Activated B cell treated with CpG ODN at 0.5 μM for 24 hours (primary cell): Measurements from ENCODE around the gene NOTUM. TPM values are rescaled to one million over a fixed set of nuclear protein-coding genes. Genes with fewer than 3 reads are reported as not detected.

Experiments
- ATAC-seq: fragments of 200-7000 bp; cut with Tn5 transposase; one replicate; pipeline ENCODE4 v1.10.0; 2021; ENCODE audit warnings: low read depth, mild to moderate bottlenecking, moderate library complexity
- CTCF ChIA-PET: fragments of 350-600 bp; sonication (Branson Sonifier 250); formaldehyde crosslinking; loops from one replicate; lab custom pipeline; 2021; ENCODE audit warnings: antibody characterized with exemption; lab: Charles Lee
- POLR2A ChIA-PET: fragments of 350-600 bp; sonication (Branson Sonifier 250); formaldehyde crosslinking; loops from one replicate; lab custom pipeline; 2021; ENCODE audit warnings: antibody characterized with exemption; lab: Charles Lee
- DNase-seq: peaks from one replicate; pipeline ENCODE4 v3.0.0; 2022
- H3K27ac Mint-ChIP-seq: one replicate; pipeline ENCODE4 v1.8.0; 2020; ENCODE audit warnings: mixed read lengths
- H3K27me3 Mint-ChIP-seq: one replicate; pipeline ENCODE4 v1.8.0; 2021; ENCODE audit warnings: mixed read lengths
- H3K36me3 Mint-ChIP-seq: one replicate; pipeline ENCODE4 v1.8.0; 2021; ENCODE audit warnings: low read depth, mixed read lengths
- H3K4me1 Mint-ChIP-seq: one replicate; pipeline ENCODE4 v1.8.0; 2021; ENCODE audit warnings: mixed read lengths
- H3K4me3 Mint-ChIP-seq: one replicate; pipeline ENCODE4 v1.8.0; 2020; ENCODE audit warnings: mild to moderate bottlenecking, mixed read lengths
- H3K9me3 Mint-ChIP-seq: one replicate; pipeline ENCODE4 v1.8.0; 2020; ENCODE audit warnings: mixed read lengths
- intact Hi-C: fragments of 100-400 bp; cut with micrococcal nuclease; formaldehyde crosslinking; loops from one replicate; pipeline ENCODE4 v1.15.1; 2024
- total RNA-seq: library from RNA; stranded (reverse); gene quantifications from 2 replicates; pipeline ENCODE4 v1.2.3, GENCODE V29; 2022
- TF ChIP-seq, protein P1 (sequence below): fragments of 200-600 bp; IDR thresholded peaks from one replicate; pipeline ENCODE4 v1.8.0; 2022; ENCODE audit warnings: antibody characterized with exemption, mild to moderate bottlenecking

NOTUM gene
- total RNA-seq, 1 donor from 2014 or later: not detected

DNA sequence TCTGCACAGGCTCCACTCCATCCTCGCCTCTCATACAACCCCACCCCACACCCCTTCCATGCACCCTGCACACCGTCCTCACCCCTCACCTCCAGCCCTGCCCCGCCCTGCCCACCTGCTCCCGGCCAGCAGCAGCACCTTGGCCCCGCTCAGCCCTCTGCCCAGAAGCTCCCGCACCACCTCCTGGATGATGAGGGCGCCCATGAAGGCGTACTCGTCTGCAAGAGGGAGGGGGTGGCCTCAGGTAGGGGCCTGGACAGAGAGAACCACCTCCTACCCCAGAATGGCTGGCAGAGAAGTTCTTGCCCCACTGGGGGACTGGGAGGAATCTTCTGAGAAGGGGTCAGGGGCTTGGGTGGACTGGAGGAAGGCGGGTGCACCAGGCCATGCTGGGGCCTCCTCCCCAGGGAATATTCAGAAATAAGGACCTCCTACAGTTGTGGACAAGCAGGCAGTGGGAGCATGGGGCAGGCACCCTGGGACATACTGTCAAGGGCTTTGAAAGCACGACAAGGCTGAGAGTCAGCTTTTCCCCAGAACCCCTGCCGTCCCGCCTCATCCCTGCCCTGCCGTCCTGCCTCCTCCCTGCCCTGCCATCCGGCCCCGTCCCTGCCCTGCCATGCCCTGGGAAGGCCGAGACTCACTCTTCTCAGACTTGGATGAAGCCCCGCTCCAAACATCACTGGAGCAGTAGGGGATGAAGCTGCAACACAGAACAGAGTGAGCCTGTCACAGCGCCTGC, 3.1 kb downstream of the NOTUM start:
- POLR2A ChIA-PET: no interaction called here
- TF ChIP-seq, protein P1, sequence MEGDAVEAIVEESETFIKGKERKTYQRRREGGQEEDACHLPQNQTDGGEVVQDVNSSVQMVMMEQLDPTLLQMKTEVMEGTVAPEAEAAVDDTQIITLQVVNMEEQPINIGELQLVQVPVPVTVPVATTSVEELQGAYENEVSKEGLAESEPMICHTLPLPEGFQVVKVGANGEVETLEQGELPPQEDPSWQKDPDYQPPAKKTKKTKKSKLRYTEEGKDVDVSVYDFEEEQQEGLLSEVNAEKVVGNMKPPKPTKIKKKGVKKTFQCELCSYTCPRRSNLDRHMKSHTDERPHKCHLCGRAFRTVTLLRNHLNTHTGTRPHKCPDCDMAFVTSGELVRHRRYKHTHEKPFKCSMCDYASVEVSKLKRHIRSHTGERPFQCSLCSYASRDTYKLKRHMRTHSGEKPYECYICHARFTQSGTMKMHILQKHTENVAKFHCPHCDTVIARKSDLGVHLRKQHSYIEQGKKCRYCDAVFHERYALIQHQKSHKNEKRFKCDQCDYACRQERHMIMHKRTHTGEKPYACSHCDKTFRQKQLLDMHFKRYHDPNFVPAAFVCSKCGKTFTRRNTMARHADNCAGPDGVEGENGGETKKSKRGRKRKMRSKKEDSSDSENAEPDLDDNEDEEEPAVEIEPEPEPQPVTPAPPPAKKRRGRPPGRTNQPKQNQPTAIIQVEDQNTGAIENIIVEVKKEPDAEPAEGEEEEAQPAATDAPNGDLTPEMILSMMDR: no peak
- ATAC-seq: no peak
- Mint-ChIP-seq H3K27ac (no peak overlapping the region), H3K4me3 (no peak overlapping the region), H3K9me3 (no peaks in the 10 kb centered on the region), H3K27me3 (peaks cover 17% of the 10 kb centered on the region), H3K4me1 (peaks cover 4% of the 10 kb centered on the region), H3K36me3 (no peaks in the 10 kb centered on the region)
- intact Hi-C loops: no loop called here
- CTCF ChIA-PET: no interaction called here
- DNase-seq: no peak

DNA sequence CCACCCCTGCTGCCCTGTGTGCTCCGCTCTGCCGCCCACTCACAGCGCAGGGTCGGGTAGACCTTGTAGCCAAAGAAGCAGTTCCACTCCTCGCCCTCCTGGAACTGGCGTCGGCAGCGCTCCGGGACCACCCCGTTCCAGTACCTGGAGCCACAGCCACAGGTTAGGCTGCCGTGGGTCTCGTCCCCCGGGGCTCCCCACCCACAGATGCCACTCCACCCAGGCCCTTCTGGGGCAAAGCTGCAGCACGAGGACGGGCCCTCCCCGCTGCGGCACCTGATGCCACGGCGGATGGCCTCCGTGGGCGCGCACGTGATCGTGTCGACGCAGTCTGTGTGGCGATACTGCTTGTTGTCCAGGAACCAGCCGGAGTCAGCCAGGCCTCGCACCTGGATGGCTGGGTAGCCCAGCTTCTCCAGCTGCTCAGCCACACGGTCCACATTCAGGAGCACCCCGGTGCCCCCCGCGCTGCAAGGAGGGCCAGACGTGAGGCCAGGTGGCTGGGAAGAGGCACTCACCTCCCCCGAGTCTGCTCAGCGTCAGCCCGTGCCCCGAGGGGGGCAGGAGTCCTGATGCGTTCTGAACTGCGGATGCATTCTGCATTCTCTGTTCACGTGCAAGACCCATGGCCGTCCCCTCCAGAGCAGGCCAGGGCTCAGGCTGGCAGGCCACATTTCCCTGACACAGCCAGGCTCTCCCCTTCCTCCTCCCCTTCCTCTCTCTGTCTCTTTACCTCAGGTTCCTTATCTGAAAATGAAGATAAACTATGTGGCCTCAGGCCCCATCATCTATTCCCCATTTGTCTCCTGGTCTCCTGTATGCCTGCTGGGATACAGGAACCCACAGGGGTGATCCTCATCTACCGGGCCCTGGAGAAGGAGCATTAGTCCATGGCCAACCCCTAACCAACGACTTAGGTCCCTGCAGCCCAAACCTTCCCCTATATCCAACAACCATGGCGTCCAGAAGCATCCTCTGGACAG, 4.1 kb downstream of the NOTUM start:
- no peaks in the 10 kb centered on the region for H3K36me3 Mint-ChIP-seq
- no peaks in the 10 kb centered on the region for H3K9me3 Mint-ChIP-seq
- CTCF ChIA-PET: no interaction called here
- H3K4me1 Mint-ChIP-seq: peaks cover 4% of the 10 kb centered on the region
- TF ChIP-seq, protein P1: no peak
- ATAC-seq (no peak), DNase-seq (no peak)
- intact Hi-C loops: no loop called here
- H3K4me3 Mint-ChIP-seq: no peak overlapping the region
- H3K27me3 Mint-ChIP-seq: peaks cover 13% of the 10 kb centered on the region
- H3K27ac Mint-ChIP-seq: no peak overlapping the region
- POLR2A ChIA-PET: no interaction called here

DNA sequence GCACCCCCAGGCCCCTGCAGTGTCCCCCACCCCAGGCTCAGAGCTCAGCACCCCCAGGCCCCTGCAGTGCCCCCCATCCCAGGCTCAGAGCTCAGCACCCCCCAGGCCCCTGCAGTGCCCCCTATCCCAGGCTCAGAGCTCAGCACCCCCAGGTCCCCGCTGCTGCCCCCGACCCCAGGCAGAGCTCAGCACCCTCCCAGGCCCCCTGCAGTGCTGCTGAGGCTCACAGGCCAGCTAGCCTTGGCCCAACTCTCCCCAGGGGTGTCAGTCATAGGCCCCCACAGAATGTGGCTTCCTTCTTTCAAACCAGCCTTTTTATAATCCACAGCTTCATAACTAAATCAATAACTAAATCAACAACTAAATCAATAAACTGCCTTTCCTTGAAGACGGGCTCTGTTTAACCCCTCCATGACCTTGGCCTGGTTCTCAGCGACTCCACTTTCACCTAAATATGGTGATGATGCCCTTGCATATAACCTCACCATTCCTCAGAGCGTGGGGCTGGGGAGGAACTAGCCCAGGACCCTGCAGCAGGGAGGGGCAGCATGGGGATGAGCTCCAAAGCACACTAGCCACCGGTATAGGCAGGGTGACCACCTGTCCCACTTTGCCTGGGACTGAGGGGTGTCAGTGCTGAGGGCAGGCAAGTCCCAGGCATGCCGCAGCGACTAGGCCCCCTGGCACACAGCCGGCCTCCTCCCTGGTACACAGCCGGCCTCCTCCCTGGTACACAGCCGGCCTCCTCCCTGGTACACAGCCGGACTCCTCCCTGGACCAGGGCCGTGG, 5.0 kb downstream of the NOTUM start:
- no peaks in the 10 kb centered on the region for H3K36me3 Mint-ChIP-seq
- ChIA-PET CTCF (no interaction called here), POLR2A (no interaction called here)
- DNase-seq: no peak
- no peak for ATAC-seq
- TF ChIP-seq, protein P1: no peak
- no peaks in the 10 kb centered on the region for H3K9me3 Mint-ChIP-seq
- no peak overlapping the region for H3K27ac Mint-ChIP-seq
- intact Hi-C loops: no loop called here
- no peak overlapping the region for H3K4me3 Mint-ChIP-seq
- peaks cover 13% of the 10 kb centered on the region for H3K27me3 Mint-ChIP-seq
- peaks cover 4% of the 10 kb centered on the region for H3K4me1 Mint-ChIP-seq

DNA sequence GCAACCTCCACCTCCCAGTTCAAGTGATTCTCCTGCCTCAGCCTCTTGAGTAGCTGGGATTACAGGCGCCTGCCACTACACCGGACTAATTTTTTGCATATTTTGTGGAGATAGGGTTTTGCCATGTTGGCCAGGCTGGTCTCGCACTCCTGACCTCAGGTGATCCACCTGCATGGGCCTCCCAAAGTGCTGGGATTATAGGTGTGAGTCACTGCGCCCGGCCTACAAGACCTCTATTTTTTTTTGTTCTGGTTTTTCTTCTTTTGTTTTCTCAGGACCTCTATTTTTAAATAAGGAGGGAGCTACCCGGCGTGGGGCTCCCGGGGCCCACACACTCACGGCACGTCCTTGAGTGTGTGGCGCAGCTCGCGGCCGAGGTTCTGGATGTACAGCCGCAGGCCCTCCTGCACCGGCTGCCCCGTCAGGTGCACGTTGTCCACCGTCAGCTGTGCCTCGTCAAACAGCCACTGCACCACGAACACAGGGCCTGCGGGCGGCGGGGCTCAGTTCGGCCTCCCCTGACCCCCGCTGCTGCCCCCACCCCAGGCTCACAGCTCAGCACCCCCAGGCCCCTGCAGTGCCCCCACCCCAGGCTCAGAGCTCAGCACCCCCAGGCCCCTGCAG, 5.8 kb downstream of the NOTUM start:
- ChIA-PET POLR2A (no interaction called here), CTCF (no interaction called here)
- Mint-ChIP-seq H3K27me3 (peaks cover 13% of the 10 kb centered on the region), H3K27ac (no peak overlapping the region), H3K36me3 (no peaks in the 10 kb centered on the region), H3K9me3 (no peaks in the 10 kb centered on the region), H3K4me1 (peaks cover 4% of the 10 kb centered on the region), H3K4me3 (no peak overlapping the region)
- DNase-seq (no peak), ATAC-seq (no peak)
- intact Hi-C loops: no loop called here
- TF ChIP-seq, protein P1: no peak
